Brain pericyte (primary cell): ENCODE results near the gene CLDN6.

Source experiments
- DNase-seq: peaks from one replicate; pipeline ENCODE4 v3.0.0-alpha.2; 2012; ENCODE audit warnings: low read depth, low spot score

The CLDN6 gene

GRCh38 chr16:3013491-3013951 lies 4.5 kb downstream of the CLDN6 start:
- no peak for DNase-seq

- DNase-seq: no peak
These were observed 5.1 kb downstream of the CLDN6 start, which contains the start of gene CLDN9 for GRCh38 chr16:3012828-3013420. Gene CLDN9 (plus strand): TSS chr16:3012923. CDS start chr16:3013363, 440 bp downstream.

GRCh38 chr16:3012246-3012645 lies 5.7 kb downstream of the CLDN6 start:
- no peak for DNase-seq

GRCh38 chr16:3010510-3010909 lies 7.5 kb downstream of the CLDN6 start:
- no peak for DNase-seq

GRCh38 chr16:3009568-3010390 lies 8.2 kb downstream of the CLDN6 start:
- DNase-seq: no peak

GRCh38 chr16:3008690-3009037 lies 9.3 kb downstream of the CLDN6 start:
- no peak for DNase-seq

- no peak for DNase-seq
These were observed 9.9 kb downstream of the CLDN6 start for GRCh38 chr16:3007957-3008689.

- DNase-seq: no peak
These were observed 10.7 kb downstream of the CLDN6 start for GRCh38 chr16:3007059-3007956.

GRCh38 chr16:3004781-3005284 lies 13.2 kb downstream of the CLDN6 start:
- no peak for DNase-seq

GRCh38 chr16:3004319-3004718 lies 13.7 kb downstream of the CLDN6 start:
- DNase-seq: no peak

GRCh38 chr16:3003582-3004270 lies 14.3 kb downstream of the CLDN6 start:
- peak; percentile 89 for DNase-seq

- no peak for DNase-seq
These were observed 16.7 kb downstream of the CLDN6 start for GRCh38 chr16:3001316-3001715.

- DNase-seq: no peak
These were observed 17.4 kb downstream of the CLDN6 start for GRCh38 chr16:3000540-3000939.

- no peak for DNase-seq
These were observed 18.1 kb downstream of the CLDN6 start for GRCh38 chr16:2999929-3000328.

- DNase-seq: no peak
These were observed 21.7 kb downstream of the CLDN6 start for GRCh38 chr16:2996298-2996697.

GRCh38 chr16:2992383-2993081 lies 25.5 kb downstream of the CLDN6 start:
- no peak for DNase-seq

GRCh38 chr16:2991566-2992261 lies 26.3 kb downstream of the CLDN6 start:
- no peak for DNase-seq

- DNase-seq: no peak
These were observed 27.1 kb downstream of the CLDN6 start for GRCh38 chr16:2990891-2991290.

- no peak for DNase-seq
These were observed 29.3 kb downstream of the CLDN6 start for GRCh38 chr16:2988590-2989099.
